Measurements from ENCODE around the gene NEK5. TPM values are rescaled to one million over a fixed set of nuclear protein-coding genes. Genes with fewer than 3 reads are reported as not detected.
A peak's percentile ranks its signal among the peaks of the same experiment; 100 is the strongest.

NEK5 gene
- total RNA-seq, 1 experiment from 2014 or later, result 0.07 TPM

- no peak for ATAC-seq
These were observed 1.8 kb upstream of the NEK5 start for GRCh38 chr13:52130641-52131040.

GRCh38 chr13:52127783-52128702 lies 830 bp downstream of the NEK5 start:
- Histone ChIP-seq H3K27me3 (ENCODE audit: low read length) (no peaks in the 10 kb centered on the region), H3K36me3 (ENCODE audit: low read depth, low read length) (no peaks in the 10 kb centered on the region), H3K4me1 (ENCODE audit: insufficient read depth, low read length) (peaks cover 8% of the 10 kb centered on the region; the same call in 1 of the 2 replicates), H3K4me2 (ENCODE audit: low read length) (peak overlapping the region; percentile 89), H3K9ac (ENCODE audit: low read length) (peak overlapping the region; percentile 37), H3K9me3 (ENCODE audit: low read length) (no peaks in the 10 kb centered on the region), H3K79me2 (ENCODE audit: low read length) (no peaks in the 10 kb centered on the region), H3F3A (ENCODE audit: low read length, unreplicated experiment) (no peaks in the 10 kb centered on the region), H4K20me1 (ENCODE audit: low read length) (no peaks in the 10 kb centered on the region), H2AFZ (ENCODE audit: low read length) (peak overlapping the region; percentile 95), H3K9me2 (replicated peaks; ENCODE audit: low read length) (no peaks in the 10 kb centered on the region), H3K4me3 (ENCODE audit: low read length) (peak overlapping the region; percentile 87), H3K27ac (ENCODE audit: low read length) (no peak overlapping the region)
- ATAC-seq (peak; percentile 72), DNase-seq (peak; percentile 79)
- ChIA-PET CTCF (interaction anchor here (0.6 to 0.8 kb wide), 4 partner anchors 129 to 345 kb away, joined by 3 read pairs; no protein-coding TSS in a partner anchor), POLR2A (ENCODE audit: unreplicated experiment) (no interaction called here)
- BruUV-seq (replicated peaks), result no TSS peak
- TF ChIP-seq EZH2 (IDR thresholded peaks at IDR 0.05; ENCODE audit: low read length, unreplicated experiment) (no peak), CTCF (conservative IDR thresholded peaks at IDR 0.05; ENCODE audit: low read depth, low read length) (peak; percentile 84), EZH2phosphoT487 (IDR thresholded peaks at IDR 0.05; ENCODE audit: borderline replicate concordance, low read length) (no peak)
- intact Hi-C loops (cut with micrococcal nuclease), result loop anchor here (1.0 to 5.0 kb wide), 4 partner anchors 73 to 232 kb away; no protein-coding TSS in a partner anchor

More at GRCh38 chr13:52130641-52131040, 1.8 kb upstream of the NEK5 start:
- Histone ChIP-seq H3K36me3 (ENCODE audit: low read depth, low read length) (no peaks in the 10 kb centered on the region), H2AFZ (ENCODE audit: low read length) (no peak overlapping the region), H3K4me2 (ENCODE audit: low read length) (no peak overlapping the region), H4K20me1 (ENCODE audit: low read length) (no peaks in the 10 kb centered on the region), H3K4me1 (ENCODE audit: insufficient read depth, low read length) (peaks cover 8% of the 10 kb centered on the region; the same call in 1 of the 2 replicates), H3K9me2 (replicated peaks; ENCODE audit: low read length) (no peaks in the 10 kb centered on the region), H3K79me2 (ENCODE audit: low read length) (no peaks in the 10 kb centered on the region), H3K4me3 (ENCODE audit: low read length) (no peak overlapping the region), H3K9ac (ENCODE audit: low read length) (no peak overlapping the region), H3F3A (ENCODE audit: low read length, unreplicated experiment) (no peaks in the 10 kb centered on the region), H3K9me3 (ENCODE audit: low read length) (no peaks in the 10 kb centered on the region), H3K27me3 (ENCODE audit: low read length) (no peaks in the 10 kb centered on the region), H3K27ac (ENCODE audit: low read length) (no peak overlapping the region)
- TF ChIP-seq CTCF (conservative IDR thresholded peaks at IDR 0.05; ENCODE audit: low read depth, low read length) (no peak), EZH2 (IDR thresholded peaks at IDR 0.05; ENCODE audit: low read length, unreplicated experiment) (no peak), EZH2phosphoT487 (IDR thresholded peaks at IDR 0.05; ENCODE audit: borderline replicate concordance, low read length) (no peak)
- CTCF ChIA-PET, result no interaction called here
- intact Hi-C loops (cut with micrococcal nuclease), result no loop called here
- POLR2A ChIA-PET (ENCODE audit: unreplicated experiment), result no interaction called here
- DNase-seq, result peak; percentile 64
- no TSS peak for BruUV-seq (replicated peaks)
